ENCODE data around the gene AHCYL1.

DNA sequence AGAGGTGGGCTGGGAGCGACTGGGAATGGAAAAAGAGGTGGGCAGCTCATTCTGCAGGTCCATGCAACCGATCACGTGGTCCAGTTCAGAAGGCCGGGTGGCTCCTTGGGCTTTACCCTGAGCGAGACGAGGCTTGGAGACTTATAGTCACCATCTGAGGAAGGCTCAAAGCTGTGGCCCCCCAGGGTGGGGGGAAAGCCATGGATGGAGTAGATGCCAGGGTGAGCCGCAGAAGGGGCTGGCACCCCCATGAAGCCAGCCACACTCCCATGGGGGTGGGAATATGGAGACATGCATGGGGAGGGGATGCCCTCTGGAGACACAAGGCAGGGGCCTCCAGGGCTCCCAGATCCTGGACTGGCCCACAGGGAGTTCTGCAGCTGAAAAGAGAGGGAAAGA, 76.1 kb downstream of the AHCYL1 start:
- TF ChIP-seq, protein P1, sequence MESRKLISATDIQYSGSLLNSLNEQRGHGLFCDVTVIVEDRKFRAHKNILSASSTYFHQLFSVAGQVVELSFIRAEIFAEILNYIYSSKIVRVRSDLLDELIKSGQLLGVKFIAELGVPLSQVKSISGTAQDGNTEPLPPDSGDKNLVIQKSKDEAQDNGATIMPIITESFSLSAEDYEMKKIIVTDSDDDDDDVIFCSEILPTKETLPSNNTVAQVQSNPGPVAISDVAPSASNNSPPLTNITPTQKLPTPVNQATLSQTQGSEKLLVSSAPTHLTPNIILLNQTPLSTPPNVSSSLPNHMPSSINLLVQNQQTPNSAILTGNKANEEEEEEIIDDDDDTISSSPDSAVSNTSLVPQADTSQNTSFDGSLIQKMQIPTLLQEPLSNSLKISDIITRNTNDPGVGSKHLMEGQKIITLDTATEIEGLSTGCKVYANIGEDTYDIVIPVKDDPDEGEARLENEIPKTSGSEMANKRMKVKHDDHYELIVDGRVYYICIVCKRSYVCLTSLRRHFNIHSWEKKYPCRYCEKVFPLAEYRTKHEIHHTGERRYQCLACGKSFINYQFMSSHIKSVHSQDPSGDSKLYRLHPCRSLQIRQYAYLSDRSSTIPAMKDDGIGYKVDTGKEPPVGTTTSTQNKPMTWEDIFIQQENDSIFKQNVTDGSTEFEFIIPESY (IDR thresholded peaks at IDR 0.05): no peak
- no peak for TF ChIP-seq TAF1 (conservative IDR thresholded peaks at IDR 0.05)
- TF ChIP-seq, protein P2, sequence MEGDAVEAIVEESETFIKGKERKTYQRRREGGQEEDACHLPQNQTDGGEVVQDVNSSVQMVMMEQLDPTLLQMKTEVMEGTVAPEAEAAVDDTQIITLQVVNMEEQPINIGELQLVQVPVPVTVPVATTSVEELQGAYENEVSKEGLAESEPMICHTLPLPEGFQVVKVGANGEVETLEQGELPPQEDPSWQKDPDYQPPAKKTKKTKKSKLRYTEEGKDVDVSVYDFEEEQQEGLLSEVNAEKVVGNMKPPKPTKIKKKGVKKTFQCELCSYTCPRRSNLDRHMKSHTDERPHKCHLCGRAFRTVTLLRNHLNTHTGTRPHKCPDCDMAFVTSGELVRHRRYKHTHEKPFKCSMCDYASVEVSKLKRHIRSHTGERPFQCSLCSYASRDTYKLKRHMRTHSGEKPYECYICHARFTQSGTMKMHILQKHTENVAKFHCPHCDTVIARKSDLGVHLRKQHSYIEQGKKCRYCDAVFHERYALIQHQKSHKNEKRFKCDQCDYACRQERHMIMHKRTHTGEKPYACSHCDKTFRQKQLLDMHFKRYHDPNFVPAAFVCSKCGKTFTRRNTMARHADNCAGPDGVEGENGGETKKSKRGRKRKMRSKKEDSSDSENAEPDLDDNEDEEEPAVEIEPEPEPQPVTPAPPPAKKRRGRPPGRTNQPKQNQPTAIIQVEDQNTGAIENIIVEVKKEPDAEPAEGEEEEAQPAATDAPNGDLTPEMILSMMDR (IDR thresholded peaks at IDR 0.05; ENCODE audit: low read depth, low read length, missing input control): no peak
- TF ChIP-seq, protein P3, sequence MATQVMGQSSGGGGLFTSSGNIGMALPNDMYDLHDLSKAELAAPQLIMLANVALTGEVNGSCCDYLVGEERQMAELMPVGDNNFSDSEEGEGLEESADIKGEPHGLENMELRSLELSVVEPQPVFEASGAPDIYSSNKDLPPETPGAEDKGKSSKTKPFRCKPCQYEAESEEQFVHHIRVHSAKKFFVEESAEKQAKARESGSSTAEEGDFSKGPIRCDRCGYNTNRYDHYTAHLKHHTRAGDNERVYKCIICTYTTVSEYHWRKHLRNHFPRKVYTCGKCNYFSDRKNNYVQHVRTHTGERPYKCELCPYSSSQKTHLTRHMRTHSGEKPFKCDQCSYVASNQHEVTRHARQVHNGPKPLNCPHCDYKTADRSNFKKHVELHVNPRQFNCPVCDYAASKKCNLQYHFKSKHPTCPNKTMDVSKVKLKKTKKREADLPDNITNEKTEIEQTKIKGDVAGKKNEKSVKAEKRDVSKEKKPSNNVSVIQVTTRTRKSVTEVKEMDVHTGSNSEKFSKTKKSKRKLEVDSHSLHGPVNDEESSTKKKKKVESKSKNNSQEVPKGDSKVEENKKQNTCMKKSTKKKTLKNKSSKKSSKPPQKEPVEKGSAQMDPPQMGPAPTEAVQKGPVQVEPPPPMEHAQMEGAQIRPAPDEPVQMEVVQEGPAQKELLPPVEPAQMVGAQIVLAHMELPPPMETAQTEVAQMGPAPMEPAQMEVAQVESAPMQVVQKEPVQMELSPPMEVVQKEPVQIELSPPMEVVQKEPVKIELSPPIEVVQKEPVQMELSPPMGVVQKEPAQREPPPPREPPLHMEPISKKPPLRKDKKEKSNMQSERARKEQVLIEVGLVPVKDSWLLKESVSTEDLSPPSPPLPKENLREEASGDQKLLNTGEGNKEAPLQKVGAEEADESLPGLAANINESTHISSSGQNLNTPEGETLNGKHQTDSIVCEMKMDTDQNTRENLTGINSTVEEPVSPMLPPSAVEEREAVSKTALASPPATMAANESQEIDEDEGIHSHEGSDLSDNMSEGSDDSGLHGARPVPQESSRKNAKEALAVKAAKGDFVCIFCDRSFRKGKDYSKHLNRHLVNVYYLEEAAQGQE (IDR thresholded peaks at IDR 0.05): no peak
- TF ChIP-seq JUND (IDR thresholded peaks at IDR 0.05): no peak
- no peak for TF ChIP-seq YY1 (IDR thresholded peaks at IDR 0.05)
- no peak for TF ChIP-seq EGR1 (IDR thresholded peaks at IDR 0.05; ENCODE audit: low read depth in 2 of 2)
- TF ChIP-seq, protein P4, sequence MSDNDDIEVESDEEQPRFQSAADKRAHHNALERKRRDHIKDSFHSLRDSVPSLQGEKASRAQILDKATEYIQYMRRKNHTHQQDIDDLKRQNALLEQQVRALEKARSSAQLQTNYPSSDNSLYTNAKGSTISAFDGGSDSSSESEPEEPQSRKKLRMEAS (IDR thresholded peaks at IDR 0.05): no peak
- TF ChIP-seq GABPA (IDR thresholded peaks at IDR 0.05 in 1 of 2, conservative IDR thresholded peaks at IDR 0.05 in 1 of 2): no peak
- no peak for TF ChIP-seq RAD21 (IDR thresholded peaks at IDR 0.05)
- no peak for TF ChIP-seq RXRA (IDR thresholded peaks at IDR 0.05)
- no peak for TF ChIP-seq HNF4A (conservative IDR thresholded peaks at IDR 0.05)
- no peak for TF ChIP-seq FOXA1 (IDR thresholded peaks at IDR 0.05)
